RWPE2 (cell line): Measurements from ENCODE around the gene TLCD1.

Source experiments
- ATAC-seq: fragments of 200-7000 bp; cut with Tn5 transposase; 3 replicates; pipeline ENCODE4 v1.9.1; 2021; ENCODE audit warnings: low read depth
- DNase-seq: peaks from one replicate; pipeline ENCODE4 v3.0.0-alpha.2; 2020; ENCODE audit warnings: low spot score
- H3K27ac ChIP-seq: fragments of 450-650 bp; 2 replicates; pipeline ENCODE4 v1.5.1; 2017; ENCODE audit warnings: mild to moderate bottlenecking; ENCODE audit not compliant: poor library complexity, severe bottlenecking
- H3K27me3 ChIP-seq: fragments of 250-450 bp; sonication (Bioruptor Pico); 2 replicates; pipeline ENCODE4 v1.5.1; 2021; ENCODE audit warnings: mild to moderate bottlenecking, moderate library complexity; ENCODE audit not compliant: insufficient read depth, poor library complexity, severe bottlenecking
- H3K36me3 ChIP-seq: fragments of 250-450 bp; sonication (Bioruptor Pico); 2 replicates; pipeline ENCODE4 v1.5.1; 2020; ENCODE audit warnings: low read depth, mild to moderate bottlenecking, moderate library complexity
- H3K4me1 ChIP-seq: fragments of 250-450 bp; sonication (Bioruptor Pico); 2 replicates; pipeline ENCODE4 v1.5.1; 2021; ENCODE audit warnings: mild to moderate bottlenecking, moderate library complexity; ENCODE audit not compliant: insufficient read depth, poor library complexity, severe bottlenecking
- H3K4me3 ChIP-seq: fragments of 250-450 bp; sonication (Bioruptor Pico); 2 replicates; pipeline ENCODE4 v1.5.1; 2021; ENCODE audit warnings: mild to moderate bottlenecking, moderate library complexity; ENCODE audit not compliant: severe bottlenecking
- H3K9me3 ChIP-seq: fragments of 250-450 bp; sonication (Bioruptor Pico); 2 replicates; pipeline ENCODE4 v1.5.1; 2021; ENCODE audit warnings: mild to moderate bottlenecking, moderate library complexity; ENCODE audit not compliant: severe bottlenecking
- TF ChIP-seq, protein P1 (sequence below): fragments of 450-650 bp; IDR thresholded peaks from one replicate; pipeline ENCODE4 v1.5.1; 2017; ENCODE audit warnings: mild to moderate bottlenecking, moderate library complexity; ENCODE audit not compliant: poor library complexity, severe bottlenecking

Gene TLCD1

DNA sequence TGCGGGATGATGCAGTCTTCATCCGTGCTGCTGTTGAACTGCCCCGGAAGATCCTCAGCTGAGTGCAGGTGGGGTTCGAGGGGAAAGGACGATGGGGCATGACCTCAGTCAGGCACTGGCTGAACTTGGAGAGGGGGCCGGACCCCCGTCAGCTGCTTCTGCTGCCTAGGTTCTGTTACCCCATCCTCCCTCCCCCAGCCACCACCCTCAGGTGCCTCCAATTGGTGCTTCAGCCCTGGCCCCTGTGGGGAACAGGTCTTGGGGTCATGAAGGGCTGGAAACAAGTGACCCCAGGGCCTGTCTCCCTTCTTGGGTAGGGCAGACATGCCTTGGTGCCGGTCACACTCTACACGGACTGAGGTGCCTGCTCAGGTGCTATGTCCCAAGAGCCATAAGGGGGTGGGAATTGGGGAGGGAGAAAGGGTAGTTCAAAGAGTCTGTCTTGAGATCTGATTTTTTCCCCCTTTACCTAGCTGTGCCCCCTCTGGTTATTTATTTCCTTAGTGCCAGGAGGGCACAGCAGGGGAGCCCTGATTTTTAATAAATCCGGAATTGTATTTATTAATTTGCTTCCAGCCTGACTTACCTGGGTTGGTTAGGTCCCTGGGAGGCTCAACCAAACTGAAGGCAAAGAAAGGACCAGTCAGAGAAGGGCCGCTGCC, 23.6 kb upstream of the TLCD1 start:
- Histone ChIP-seq H3K4me1 (peaks cover 19% of the 10 kb centered on the region), H3K27ac (peak overlapping the region; percentile 95), H3K27me3 (no peaks in the 10 kb centered on the region), H3K4me3 (no peak overlapping the region), H3K36me3 (peaks cover 65% of the 10 kb centered on the region), H3K9me3 (no peaks in the 10 kb centered on the region)
- ATAC-seq (no peak; the same call in 2 of the 3 replicates), DNase-seq (no peak)
- TF ChIP-seq, protein P1, sequence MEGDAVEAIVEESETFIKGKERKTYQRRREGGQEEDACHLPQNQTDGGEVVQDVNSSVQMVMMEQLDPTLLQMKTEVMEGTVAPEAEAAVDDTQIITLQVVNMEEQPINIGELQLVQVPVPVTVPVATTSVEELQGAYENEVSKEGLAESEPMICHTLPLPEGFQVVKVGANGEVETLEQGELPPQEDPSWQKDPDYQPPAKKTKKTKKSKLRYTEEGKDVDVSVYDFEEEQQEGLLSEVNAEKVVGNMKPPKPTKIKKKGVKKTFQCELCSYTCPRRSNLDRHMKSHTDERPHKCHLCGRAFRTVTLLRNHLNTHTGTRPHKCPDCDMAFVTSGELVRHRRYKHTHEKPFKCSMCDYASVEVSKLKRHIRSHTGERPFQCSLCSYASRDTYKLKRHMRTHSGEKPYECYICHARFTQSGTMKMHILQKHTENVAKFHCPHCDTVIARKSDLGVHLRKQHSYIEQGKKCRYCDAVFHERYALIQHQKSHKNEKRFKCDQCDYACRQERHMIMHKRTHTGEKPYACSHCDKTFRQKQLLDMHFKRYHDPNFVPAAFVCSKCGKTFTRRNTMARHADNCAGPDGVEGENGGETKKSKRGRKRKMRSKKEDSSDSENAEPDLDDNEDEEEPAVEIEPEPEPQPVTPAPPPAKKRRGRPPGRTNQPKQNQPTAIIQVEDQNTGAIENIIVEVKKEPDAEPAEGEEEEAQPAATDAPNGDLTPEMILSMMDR: no peak

GRCh38 chr17:28748852-28749515, 23.0 kb upstream of the TLCD1 start:
- Histone ChIP-seq H3K36me3 (peaks cover 68% of the 10 kb centered on the region), H3K27ac (peak overlapping the region; percentile 95), H3K9me3 (no peaks in the 10 kb centered on the region), H3K4me3 (no peak overlapping the region), H3K27me3 (no peaks in the 10 kb centered on the region), H3K4me1 (peaks cover 19% of the 10 kb centered on the region)
- ATAC-seq (no peak), DNase-seq (no peak)
- TF ChIP-seq, protein P1: no peak

- H3K27ac ChIP-seq: peak overlapping the region; percentile 95
- TF ChIP-seq, protein P1: no peak
- ATAC-seq: no peak
These were observed 22.0 kb upstream of the TLCD1 start for GRCh38 chr17:28747801-28748750.

DNA sequence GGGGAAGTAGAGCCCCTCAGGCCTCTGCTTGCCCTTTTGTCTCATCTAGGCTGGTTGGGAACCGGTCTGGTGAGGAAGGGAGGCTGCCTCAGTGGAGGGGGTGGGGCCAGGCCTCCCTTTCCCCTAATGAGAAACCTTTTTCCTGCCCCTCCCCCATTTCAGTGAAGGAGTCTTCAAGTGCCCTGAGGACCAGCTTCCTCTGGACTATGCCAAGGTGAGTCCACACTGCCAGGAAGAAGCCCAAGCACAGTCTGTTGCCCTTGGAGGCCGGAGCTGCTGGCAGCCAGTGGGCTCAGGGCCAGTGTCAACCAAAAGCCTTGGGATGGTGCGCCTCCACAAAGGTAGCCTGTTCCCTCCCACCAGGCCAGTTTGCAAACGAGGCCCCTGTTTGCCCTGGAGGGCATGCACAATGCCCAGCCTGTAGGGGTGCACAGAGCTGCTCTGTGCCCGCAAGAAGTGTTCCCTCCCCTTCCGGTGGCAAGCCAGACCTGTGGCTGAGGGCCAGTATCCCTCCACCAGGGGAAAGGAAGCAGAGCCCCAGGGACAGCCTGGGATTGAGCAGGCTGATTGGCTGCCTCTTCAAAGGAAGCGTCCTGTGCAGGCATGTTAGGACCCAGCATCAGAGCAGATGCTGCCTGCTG, 21.1 kb upstream of the TLCD1 start:
- DNase-seq (no peak), ATAC-seq (no peak)
- Histone ChIP-seq H3K9me3 (no peaks in the 10 kb centered on the region), H3K27ac (peak overlapping the region; percentile 95), H3K4me1 (peaks cover 24% of the 10 kb centered on the region), H3K4me3 (peak overlapping the region; percentile 65), H3K36me3 (peaks cover 68% of the 10 kb centered on the region), H3K27me3 (no peaks in the 10 kb centered on the region)
- TF ChIP-seq, protein P1: no peak

More at GRCh38 chr17:28747801-28748750, 22.0 kb upstream of the TLCD1 start:
- no peak for DNase-seq
- Histone ChIP-seq H3K27me3 (no peaks in the 10 kb centered on the region), H3K36me3 (peaks cover 68% of the 10 kb centered on the region), H3K4me3 (no peak overlapping the region), H3K9me3 (no peaks in the 10 kb centered on the region), H3K4me1 (peaks cover 19% of the 10 kb centered on the region)
